ENCODE measurements around the gene BOLA2B. TPM values are rescaled to one million over a fixed set of nuclear protein-coding genes. Genes with fewer than 3 reads are reported as not detected.
A peak's percentile ranks its signal among the peaks of the same experiment; 100 is the strongest.
"Not testable (repeated sequence)": the region's sequence is repeated elsewhere in the genome, so short reads cannot be mapped to it uniquely, and the experiment has no call there.

BOLA2B gene
- polyA plus RNA-seq (2012; ENCODE audit: insufficient read depth, insufficient read length, low read depth) = 827 TPM

DNA sequence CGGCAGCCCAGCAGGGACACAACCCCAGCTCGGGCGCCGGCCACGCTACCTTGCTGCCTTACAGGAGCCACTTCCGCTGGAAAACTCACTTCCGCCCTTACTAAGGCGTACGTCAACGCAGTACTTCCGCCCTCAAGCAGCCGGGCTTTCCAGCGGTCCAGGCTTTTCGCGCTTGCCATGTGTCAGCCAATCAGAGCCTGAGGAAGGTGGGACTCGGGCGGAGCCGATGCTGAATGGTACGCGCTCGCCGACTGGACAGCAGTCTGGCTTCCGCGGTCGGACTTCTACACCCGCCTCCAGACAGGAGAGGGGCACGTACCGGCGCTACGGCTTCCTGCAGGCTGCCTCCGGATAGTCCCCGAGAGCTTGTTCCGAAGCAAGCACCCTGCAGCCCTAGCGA is at the start of gene BOLA2B, which contains the start of gene SLX1A:
Gene BOLA2B (minus strand): TSS at position 52 of the 400 bp plus-strand sequence. CDS start 71 bp downstream, outside the sequence.
Gene SLX1A (plus strand): TSS at position 261 of the 400 bp plus-strand sequence. CDS start 210 bp downstream, outside the sequence.
- peak within 1 kb of the TSS; percentile 44 for H3K4me3 ChIP-seq (ENCODE audit: low read depth, low read length)
- not testable (repeated sequence) for H3K4me1 ChIP-seq, H3K36me3 ChIP-seq, H3K9me3 ChIP-seq, DNase-seq, H3K27me3 ChIP-seq

DNA sequence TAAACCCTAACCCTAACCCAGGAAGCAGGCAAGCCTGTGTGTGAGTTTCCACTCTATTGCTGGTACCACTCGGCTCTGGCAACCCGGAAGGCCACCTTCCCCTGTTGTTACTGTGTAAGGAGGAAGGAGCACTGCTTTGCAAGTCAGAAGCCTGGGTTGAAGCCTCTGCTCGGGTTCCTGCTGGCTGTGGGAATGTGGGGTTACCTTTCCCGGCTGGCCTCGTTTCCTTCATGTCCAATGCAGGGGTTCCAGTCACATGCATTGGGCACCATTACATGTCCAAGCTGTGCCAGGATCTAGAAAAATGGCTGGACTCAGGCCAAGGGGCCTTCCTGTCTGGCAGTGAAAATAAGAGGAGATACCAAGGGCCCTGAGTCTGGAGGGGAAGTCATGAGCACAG is 23.6 kb upstream of the BOLA2B start:
- H3K36me3 ChIP-seq; H3K27me3 ChIP-seq; H3K4me3 ChIP-seq (ENCODE audit: low read depth, low read length); H3K9me3 ChIP-seq; H3K4me1 ChIP-seq: not testable (repeated sequence)
- peak; percentile 1 for DNase-seq

DNA sequence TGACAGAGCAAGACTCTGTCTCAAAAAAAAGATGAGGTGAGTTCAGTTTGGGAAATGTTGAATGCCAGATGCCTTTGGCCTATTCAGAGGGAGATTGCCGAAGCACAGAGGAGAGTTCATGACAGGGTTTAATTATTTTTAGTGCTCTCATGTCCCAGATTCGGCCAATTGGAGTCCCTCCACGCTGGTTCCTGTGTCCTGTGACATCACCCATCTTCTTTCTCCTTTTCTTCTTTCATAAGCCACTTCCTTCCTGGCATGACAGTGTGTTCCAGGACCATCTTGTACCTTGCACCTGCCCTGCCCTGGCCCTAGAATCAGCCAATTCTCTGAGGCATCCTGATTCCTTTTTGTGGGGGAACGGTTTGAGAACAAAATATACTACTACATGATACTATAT is 17.9 kb upstream of the BOLA2B start:
- H3K36me3 ChIP-seq; DNase-seq; H3K27me3 ChIP-seq; H3K9me3 ChIP-seq; H3K4me3 ChIP-seq (ENCODE audit: low read depth, low read length); H3K4me1 ChIP-seq: not testable (repeated sequence)

DNA sequence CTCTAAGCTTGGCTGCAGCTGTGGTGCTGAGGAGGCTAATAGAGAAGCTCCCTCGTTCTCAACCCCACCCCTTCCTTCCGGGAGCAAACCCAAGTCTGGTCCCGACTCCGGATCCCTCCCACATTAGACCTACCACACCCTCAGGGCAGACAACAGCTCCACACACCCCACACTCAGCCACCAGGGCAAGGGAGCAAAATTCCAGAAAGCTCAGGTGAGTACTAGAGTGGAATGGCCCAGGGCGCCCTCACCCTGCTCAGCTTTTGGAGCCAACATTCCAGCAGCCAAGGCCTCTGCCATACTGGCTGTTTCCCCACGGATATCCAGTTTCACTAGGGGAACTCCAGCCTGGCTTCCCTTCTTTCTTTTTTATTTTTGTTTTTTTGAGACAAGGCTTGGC is 15.6 kb upstream of the BOLA2B start:
- not testable (repeated sequence) for H3K27me3 ChIP-seq; H3K9me3 ChIP-seq; DNase-seq; H3K36me3 ChIP-seq; H3K4me1 ChIP-seq; H3K4me3 ChIP-seq (ENCODE audit: low read depth, low read length)

DNA sequence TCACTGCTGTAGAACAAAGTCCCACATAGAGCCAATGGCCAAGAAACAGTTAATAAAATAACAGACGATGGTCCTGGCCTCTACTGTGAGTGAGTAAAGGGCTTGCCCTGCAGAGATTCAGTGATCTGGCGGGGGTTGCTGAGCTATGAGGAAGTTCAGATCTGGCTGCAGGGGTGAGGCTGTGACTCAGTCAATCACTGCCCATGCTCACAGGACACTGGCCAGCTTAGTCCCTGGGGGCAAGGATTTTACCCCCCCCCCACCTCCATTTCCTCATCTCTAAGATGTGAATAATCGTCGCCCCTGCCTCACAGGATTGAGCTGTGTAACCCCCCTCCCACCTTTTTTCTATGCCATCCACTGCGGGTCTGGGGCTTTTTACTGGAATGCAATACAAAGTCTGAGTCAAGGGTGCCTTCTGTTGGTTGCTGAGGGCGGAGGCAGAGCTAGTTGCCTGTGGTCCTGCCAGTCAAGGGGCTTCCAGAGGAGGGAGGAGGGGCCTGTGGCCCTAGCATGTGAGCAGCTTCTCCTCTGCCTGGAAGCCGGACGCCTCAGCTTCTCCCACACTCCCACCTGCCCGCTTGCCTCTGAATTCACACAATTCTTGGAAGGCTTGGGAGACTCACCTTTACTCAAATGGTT is 13.7 kb upstream of the BOLA2B start:
- H3K27me3 ChIP-seq; H3K9me3 ChIP-seq; H3K4me1 ChIP-seq; H3K36me3 ChIP-seq; H3K4me3 ChIP-seq (ENCODE audit: low read depth, low read length): not testable (repeated sequence)
- peak; percentile 6 for DNase-seq

DNA sequence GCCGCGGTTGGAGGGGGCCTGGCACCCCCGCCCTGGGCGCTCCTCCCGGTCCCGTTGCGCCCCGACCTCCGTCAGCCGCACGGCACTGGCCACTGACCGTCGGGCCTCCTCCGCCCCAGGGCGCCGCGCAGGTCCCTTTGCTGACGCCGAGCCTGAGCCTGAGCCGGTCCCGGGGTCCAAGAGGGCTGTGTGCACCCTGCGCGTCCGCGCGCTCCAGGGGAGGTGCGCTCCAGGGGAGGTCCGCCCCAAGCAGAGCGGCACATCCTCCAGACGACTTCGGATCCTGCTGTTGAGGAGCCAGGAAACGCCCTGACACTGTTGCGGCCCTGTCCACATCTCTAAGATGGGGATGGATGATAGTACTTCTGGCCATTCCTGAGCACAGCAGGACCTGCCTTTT is 12.8 kb upstream of the BOLA2B start:
- H3K36me3 ChIP-seq; H3K27me3 ChIP-seq; H3K9me3 ChIP-seq; DNase-seq; H3K4me3 ChIP-seq (ENCODE audit: low read depth, low read length); H3K4me1 ChIP-seq: not testable (repeated sequence)

DNA sequence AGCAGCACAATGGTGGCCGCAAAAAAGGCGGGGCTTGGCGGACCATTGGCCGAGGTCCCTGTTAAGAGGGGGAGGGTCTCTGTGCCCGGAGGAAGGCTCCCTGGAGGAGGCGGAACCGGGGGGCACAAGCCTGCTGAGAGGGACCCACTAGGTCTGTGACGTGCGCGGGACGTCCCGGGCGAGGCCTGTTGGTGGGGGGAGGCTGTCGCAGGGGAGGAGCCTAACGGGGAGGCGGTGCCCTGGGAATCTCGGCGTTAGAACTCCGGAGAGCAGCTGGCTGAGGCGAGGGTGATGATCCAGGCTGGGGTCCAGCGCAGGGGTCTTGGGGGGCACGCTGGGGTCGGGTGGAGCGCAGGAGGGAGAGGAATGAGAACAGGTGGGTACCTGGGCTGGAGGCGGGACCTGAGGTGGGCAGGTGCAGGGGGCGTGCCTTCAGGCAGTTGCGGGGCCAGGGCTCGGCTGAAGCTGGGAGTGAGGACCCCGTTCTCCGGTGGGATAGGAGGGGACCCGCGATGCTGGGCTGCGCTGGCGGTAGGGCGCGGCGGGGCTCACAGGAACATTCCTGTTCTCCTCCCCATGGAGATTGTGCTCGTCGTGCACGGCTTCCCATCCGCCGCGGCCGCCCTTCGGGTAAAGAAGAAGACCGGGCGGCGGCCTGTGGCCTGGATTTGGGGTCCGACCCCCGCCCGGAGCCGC is 12.2 kb upstream of the BOLA2B start:
- not testable (repeated sequence) for H3K9me3 ChIP-seq; H3K27me3 ChIP-seq; H3K4me3 ChIP-seq (ENCODE audit: low read depth, low read length); H3K36me3 ChIP-seq; H3K4me1 ChIP-seq
- peak; percentile 10 for DNase-seq

DNA sequence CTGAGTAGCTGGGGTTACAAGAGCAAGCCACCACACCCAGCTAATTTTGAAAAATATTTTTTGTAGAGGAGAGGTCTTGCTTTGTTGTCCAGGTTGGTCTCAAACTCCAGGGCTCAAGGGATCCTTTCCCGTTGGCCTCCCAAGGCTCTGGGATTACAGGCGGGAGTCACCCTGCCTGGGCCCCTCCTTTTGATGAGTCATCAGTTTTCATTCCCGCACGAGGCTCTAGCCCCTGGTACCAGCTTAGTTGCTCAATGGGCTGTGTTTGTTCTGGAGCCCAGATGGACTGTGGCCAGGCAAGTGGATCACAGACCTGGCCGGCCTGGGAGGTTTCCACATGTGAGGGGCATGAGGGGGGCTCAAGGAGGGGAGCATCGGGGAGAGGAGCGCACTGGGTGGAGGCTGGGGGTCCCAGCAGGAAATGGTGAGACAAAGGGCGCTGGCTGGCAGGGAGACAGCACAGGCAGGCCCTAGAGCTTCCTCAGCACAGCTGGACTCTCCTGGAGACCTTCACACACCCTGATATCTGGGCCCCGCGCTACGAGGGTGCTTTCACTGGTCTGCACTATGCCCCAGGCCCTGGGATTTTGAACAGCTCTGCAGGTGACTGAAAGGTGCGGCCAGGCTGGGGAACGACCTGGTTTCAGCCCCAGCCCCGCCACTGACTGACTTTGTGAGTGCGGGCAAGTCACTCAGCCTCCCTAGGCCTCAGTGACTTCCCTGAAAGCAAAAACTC is 6.3 kb upstream of the BOLA2B start:
- H3K4me3 ChIP-seq (ENCODE audit: low read depth, low read length); H3K4me1 ChIP-seq; H3K9me3 ChIP-seq; H3K27me3 ChIP-seq; DNase-seq; H3K36me3 ChIP-seq: not testable (repeated sequence)

DNA sequence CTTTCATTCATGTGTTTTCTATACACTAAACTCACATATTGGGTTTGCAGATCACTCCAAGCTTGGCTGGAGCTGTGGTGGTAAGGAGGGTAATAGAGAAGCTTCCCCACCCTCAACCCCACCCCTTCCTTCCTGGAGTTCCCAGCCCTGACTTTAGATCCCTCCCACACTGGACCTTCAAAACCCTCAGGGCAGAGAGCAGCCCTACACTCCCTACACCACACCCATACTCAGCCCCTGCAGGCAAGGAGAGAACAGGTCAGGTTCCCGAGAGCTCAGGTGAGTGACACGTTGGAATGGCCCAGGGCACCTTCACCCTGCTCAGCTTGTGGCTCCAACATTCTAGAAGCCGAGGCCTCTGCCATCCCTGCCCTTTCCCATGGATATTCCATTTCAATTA is 5.6 kb upstream of the BOLA2B start, which contains the start of gene SULT1A3:
Gene SULT1A3 (plus strand): TSS at position 207 of the 400 bp plus-strand sequence. CDS start 1,474 bp downstream, outside the sequence.
- DNase-seq; H3K36me3 ChIP-seq; H3K9me3 ChIP-seq; H3K4me1 ChIP-seq; H3K27me3 ChIP-seq; H3K4me3 ChIP-seq (ENCODE audit: low read depth, low read length): not testable (repeated sequence)

DNA sequence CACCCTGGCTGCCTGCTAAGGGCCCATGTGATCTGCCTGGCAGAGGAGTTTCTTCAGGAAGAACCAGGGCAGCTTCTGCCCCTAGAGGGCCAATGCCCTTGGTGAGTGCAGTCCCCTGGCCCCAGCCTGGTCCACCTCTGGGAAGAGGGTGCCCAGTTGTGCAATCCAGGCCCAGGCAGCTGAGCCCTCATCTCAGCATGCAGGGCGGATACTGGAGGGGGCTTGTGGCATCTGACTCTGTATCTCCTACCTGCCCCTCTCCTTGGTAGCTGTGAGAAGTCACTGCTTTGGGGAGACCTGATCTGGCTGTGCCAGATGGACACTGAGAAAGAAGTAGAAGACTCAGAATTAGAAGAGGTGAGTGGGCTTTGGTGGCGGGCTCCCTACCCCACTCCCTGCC is 3.5 kb upstream of the BOLA2B start:
- not testable (repeated sequence) for DNase-seq

DNA sequence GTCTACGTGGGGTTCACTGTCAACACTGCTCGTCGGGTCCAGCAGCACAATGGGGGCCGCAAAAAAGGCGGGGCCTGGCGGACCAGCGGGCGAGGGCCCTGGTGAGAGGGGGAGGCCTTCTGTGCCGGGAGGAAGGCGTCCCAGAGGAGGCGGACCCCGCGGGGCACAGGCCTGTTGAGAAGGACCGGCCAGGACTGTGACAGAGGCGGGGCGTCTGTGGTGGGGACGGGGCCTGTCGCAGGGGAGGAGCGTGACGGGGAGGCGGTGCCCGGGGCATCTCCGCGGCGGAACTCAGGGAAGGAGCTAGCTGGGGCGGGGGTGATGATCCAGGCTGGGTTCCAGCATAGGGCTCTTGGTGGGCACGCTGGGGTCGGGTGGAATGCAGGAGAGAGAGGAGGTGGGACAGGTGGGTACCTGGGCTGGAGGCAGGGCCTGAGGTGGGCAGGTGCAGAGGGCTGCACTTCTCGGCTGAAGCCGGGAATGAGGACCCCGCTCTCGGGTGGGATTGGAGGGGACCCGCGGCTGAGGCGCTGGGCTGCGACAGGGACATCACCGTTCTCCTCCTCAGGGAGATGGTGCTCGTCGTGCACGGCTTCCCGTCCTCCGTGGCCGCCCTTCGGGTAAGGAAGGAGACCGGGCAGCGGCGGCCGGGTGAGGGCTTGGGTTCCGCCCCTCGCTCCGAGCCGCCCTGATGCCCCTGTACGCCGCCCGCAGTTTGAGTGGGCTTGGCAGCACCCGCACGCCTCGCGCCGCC is 883 bp upstream of the BOLA2B start:
- DNase-seq, H3K36me3 ChIP-seq, H3K27me3 ChIP-seq, H3K4me1 ChIP-seq, H3K9me3 ChIP-seq: not testable (repeated sequence)
- H3K4me3 ChIP-seq (ENCODE audit: low read depth, low read length) = peak overlapping the region; percentile 44

More for the DNA sequence above, 3.5 kb upstream of the BOLA2B start:
- H3K9me3 ChIP-seq; H3K4me1 ChIP-seq; H3K4me3 ChIP-seq (ENCODE audit: low read depth, low read length); H3K36me3 ChIP-seq; H3K27me3 ChIP-seq: not testable (repeated sequence)

DNA sequence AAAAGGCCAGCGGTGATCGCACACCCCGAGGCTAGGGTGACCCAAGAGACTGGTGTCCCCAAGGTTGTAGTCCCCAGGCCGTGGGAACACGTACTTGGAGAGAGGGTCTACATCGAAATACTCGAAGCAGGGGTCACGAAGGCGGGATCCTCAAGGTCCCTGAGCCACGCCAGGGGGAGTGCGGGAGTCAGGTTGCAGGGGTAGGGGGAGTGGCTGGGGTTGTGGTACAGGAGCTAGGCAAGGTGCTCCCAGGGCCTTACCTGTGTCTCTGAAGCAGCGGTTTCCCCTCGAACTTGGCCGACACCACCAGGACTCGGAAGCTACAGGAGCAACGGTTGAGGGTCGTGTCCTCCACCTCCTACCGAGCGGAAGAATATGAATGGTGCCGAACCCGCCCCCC is 368 bp downstream of the BOLA2B start:
- H3K4me3 ChIP-seq (ENCODE audit: low read depth, low read length); H3K36me3 ChIP-seq; DNase-seq: not testable (repeated sequence)

DNA sequence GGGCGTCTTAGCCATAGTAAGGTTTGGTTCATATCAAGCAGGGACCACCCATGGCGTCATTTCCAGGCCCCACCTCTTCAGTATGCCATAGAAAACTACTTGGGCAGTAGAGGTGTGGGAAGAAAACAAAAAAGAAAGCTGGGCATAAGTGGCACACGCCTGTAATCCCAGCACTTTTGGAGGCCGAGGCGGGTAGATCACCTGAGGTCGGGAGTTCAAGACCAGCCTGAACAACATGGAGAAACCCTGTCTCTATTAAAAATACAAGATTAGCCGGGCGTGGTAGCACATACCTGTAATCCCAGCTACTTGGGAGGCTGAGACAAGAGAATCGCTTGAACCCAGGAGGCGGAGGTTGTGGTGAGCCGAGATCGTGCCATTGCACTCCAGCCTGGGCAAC is 2.3 kb downstream of the BOLA2B start:
- not testable (repeated sequence) for H3K36me3 ChIP-seq; H3K9me3 ChIP-seq; H3K27me3 ChIP-seq; DNase-seq; H3K4me1 ChIP-seq; H3K4me3 ChIP-seq (ENCODE audit: low read depth, low read length)

More for the DNA sequence above, 368 bp downstream of the BOLA2B start:
- not testable (repeated sequence) for H3K4me1 ChIP-seq, H3K9me3 ChIP-seq, H3K27me3 ChIP-seq
